Esophagus muscularis mucosa (tissue), 4 donors: ENCODE data around the gene ZXDC.

Experiments
- EP300 ChIP-seq: sonication (generic); formaldehyde crosslinking; IDR thresholded peaks from one replicate; pipeline ENCODE4 v1.6.1; 2017; ENCODE audit warnings: antibody characterized with exemption
- POLR2AphosphoS5 ChIP-seq, 2 donors: sonication (generic); formaldehyde crosslinking; IDR thresholded peaks; one replicate each; pipeline ENCODE4 v1.6.1; 2017; ENCODE audit warnings: antibody characterized with exemption in 2 of 2
- TF ChIP-seq, protein P1 (sequence below), 3 experiments: fragments of 200-600 bp in 2 of 3; fragments of 450-650 bp in 1 of 3; sonication (generic) in 2 of 3; IDR thresholded peaks; one replicate each; pipeline ENCODE4 v1.5.1; 2017 to 2019; ENCODE audit warnings: antibody characterized with exemption in 3 of 3, mild to moderate bottlenecking in 2 of 3, moderate library complexity in 1 of 3

DNA sequence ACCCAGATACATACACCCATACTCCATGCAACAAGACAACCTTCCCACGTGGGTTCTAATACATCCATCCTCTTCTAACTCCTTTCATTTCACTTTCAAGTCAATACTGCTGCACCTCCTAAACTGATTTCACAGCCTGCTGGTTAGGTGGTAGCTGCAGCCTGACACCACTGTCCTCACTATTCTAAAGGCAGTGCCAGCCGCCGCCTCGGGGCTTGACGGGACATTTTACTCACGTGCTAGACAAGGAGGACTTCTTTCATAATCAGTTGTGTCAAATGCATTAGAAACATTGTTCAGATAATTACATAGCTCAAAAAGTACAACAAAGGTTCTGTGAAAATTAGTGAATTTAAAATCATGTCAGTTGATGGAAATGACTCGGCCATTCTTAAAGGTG, 35.6 kb upstream of the ZXDC start:
- TF ChIP-seq, protein P1, sequence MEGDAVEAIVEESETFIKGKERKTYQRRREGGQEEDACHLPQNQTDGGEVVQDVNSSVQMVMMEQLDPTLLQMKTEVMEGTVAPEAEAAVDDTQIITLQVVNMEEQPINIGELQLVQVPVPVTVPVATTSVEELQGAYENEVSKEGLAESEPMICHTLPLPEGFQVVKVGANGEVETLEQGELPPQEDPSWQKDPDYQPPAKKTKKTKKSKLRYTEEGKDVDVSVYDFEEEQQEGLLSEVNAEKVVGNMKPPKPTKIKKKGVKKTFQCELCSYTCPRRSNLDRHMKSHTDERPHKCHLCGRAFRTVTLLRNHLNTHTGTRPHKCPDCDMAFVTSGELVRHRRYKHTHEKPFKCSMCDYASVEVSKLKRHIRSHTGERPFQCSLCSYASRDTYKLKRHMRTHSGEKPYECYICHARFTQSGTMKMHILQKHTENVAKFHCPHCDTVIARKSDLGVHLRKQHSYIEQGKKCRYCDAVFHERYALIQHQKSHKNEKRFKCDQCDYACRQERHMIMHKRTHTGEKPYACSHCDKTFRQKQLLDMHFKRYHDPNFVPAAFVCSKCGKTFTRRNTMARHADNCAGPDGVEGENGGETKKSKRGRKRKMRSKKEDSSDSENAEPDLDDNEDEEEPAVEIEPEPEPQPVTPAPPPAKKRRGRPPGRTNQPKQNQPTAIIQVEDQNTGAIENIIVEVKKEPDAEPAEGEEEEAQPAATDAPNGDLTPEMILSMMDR (IDR thresholded peaks at IDR 0.05): no peak
- TF ChIP-seq EP300: no peak
- no peak for TF ChIP-seq POLR2AphosphoS5 (IDR thresholded peaks at IDR 0.05)
